Ovary (tissue), 9 donors: ENCODE data around the gene HSF4. TPM values are rescaled to one million over a fixed set of nuclear protein-coding genes. Genes with fewer than 3 reads are reported as not detected.

Experiments
- DNase-seq, 5 donors: peaks; one replicate each; pipeline ENCODE4 v3.0.0-alpha.2; 2019 to 2020
- H3K27ac ChIP-seq, 2 donors: fragments of 200-600 bp; one replicate each; pipeline versions ENCODE4 v1.5.1 to v1.8.0; 2019 to 2022
- H3K27me3 ChIP-seq: fragments of 200-600 bp; one replicate; pipeline ENCODE4 v1.8.0; 2022
- H3K36me3 ChIP-seq: fragments of 200-600 bp; sonication (generic); one replicate; pipeline ENCODE4 v1.5.1; 2019
- H3K4me1 ChIP-seq: one replicate; pipeline ENCODE4 v1.8.1; 2013; ENCODE audit warnings: mild to moderate bottlenecking, moderate library complexity; ENCODE audit not compliant: insufficient read depth
- H3K4me3 ChIP-seq: fragments of 200-600 bp; sonication (generic); one replicate; pipeline ENCODE4 v1.5.1; 2017
- H3K9me3 ChIP-seq, 2 donors: fragments of 200-600 bp in 1 of 2; sonication (generic) in 1 of 2; one replicate each; pipeline versions ENCODE4 v1.5.1 to v1.8.1; 2013 to 2019; ENCODE audit warnings: mild to moderate bottlenecking in 1 of 2, moderate library complexity in 1 of 2
- CTCF ChIP-seq, 3 donors: fragments of 450-650 bp in 2 of 3; fragments of 200-600 bp in 1 of 3; IDR thresholded peaks; one replicate each; pipeline versions ENCODE4 v1.5.1 to v1.8.0; 2016 to 2022; ENCODE audit warnings: antibody characterized with exemption in 3 of 3, mild to moderate bottlenecking in 1 of 3
- EP300 ChIP-seq: sonication (generic); formaldehyde crosslinking; IDR thresholded peaks from one replicate; pipeline ENCODE4 v1.6.1; 2017; ENCODE audit warnings: antibody characterized with exemption
- POLR2A ChIP-seq: fragments of 450-650 bp; IDR thresholded peaks from one replicate; pipeline ENCODE4 v1.6.1; 2017; ENCODE audit warnings: antibody characterized with exemption, mild to moderate bottlenecking, moderate library complexity
- WGBS, 3 donors: extraction: QIAGEN DNeasy Blood & Tissue Kit in 1 of 3; methylation state at CpG; one replicate each; pipeline versions ENCODE4 v1.1.5 to v1.1.7; 2013 to 2017; 5-methylcytosine and 5-hydroxymethylcytosine counted together
- intact Hi-C, 4 donors: fragments of 100-400 bp; cut with DNase I; formaldehyde crosslinking; loops; one replicate each; pipeline versions ENCODE4 v1.11.0 to v1.15.1; 2022 to 2023
- polyA plus RNA-seq, 2 donors: library from polyadenylated mRNA; stranded (reverse); fragments of 200-250 nt in 1 of 2; fragments of 350-450 nt in 1 of 2; fragmentation: Illumina TruSeq in 1 of 2; extraction: RNeasy Lipid Tissue Mini Kit (QIAGEN cat#74804) in 1 of 2; gene quantifications; one replicate each; pipeline ENCODE4 v1.2.3, GENCODE V29; 2013 to 2014
- total RNA-seq, 7 donors: library from RNA; depleted of rRNA in 2 of 7; stranded (reverse); fragments of >200 nt in 2 of 7; fragmentation: NEBNext Ultra II Directional in 3 of 7; extraction: Animal tissue kit (Norgen Biotek cat#: 25700) in 3 of 7; gene quantifications; one replicate each; pipeline versions ENCODE4 v1.1.0 to v1.2.4, GENCODE V29; 2016 to 2023
- donor health status: DM: no; HTN: no; CAD: no; lungs with moderate emphysema.
- donor health status: DM: no; HTN: no; CAD: no.
- donor health status: Bipolar disorder and iron deficiency.
- donor health status: DM: yes; HTN: yes; CAD: no.
- donor health status: DM: no; HTN: no; CAD: no.
- donor health status: DM: yes; HTN: yes; CAD: no.

Gene HSF4
- total and polyA plus RNA-seq, 9 donors, result 9.9 to 115 (median 69.6) TPM

GRCh38 chr16:67129422-67129821 is 35.1 kb upstream of the HSF4 start:
- intact Hi-C loops, result no loop called here
- Histone ChIP-seq H3K27ac (no peak overlapping the region), H3K9me3 (no peaks in the 10 kb centered on the region), H3K27me3 (no peaks in the 10 kb centered on the region), H3K4me3 (no peak overlapping the region), H3K4me1 (no peaks in the 10 kb centered on the region), H3K36me3 (no peaks in the 10 kb centered on the region)
- 95 to 97% (median 96%) methylated on average over 3 of the region's 3 CpGs for WGBS, 3 donors
- no peak for TF ChIP-seq POLR2A
- TF ChIP-seq EP300, result no peak
- TF ChIP-seq CTCF (IDR thresholded peaks at IDR 0.05), result no peak
- no peak for DNase-seq

GRCh38 chr16:67137605-67138004 is 26.9 kb upstream of the HSF4 start:
- WGBS, 3 donors, result 42 to 46% (median 45%) methylated on average over 3 of the region's 3 CpGs
- intact Hi-C loops, result no loop called here
- TF ChIP-seq POLR2A (no peak), EP300 (no peak), CTCF (IDR thresholded peaks at IDR 0.05) (no peak)
- no peaks in the 10 kb centered on the region for H3K9me3 ChIP-seq
- DNase-seq, result no peak
- no peaks in the 10 kb centered on the region for H3K4me1 ChIP-seq
- no peaks in the 10 kb centered on the region for H3K36me3 ChIP-seq
- H3K27me3 ChIP-seq, result no peaks in the 10 kb centered on the region
- H3K27ac ChIP-seq, result no peak overlapping the region
- H3K4me3 ChIP-seq, result no peak overlapping the region

- no peaks in the 10 kb centered on the region for H3K27me3 ChIP-seq
- no peak overlapping the region for H3K27ac ChIP-seq
- TF ChIP-seq EP300 (no peak), CTCF (IDR thresholded peaks at IDR 0.05) (no peak), POLR2A (no peak)
- no peak overlapping the region for H3K4me3 ChIP-seq
- WGBS, 3 donors, result 97 to 99% (median 97%) methylated on average over 13 of the region's 13 CpGs
- DNase-seq, result no peak
- no peaks in the 10 kb centered on the region for H3K4me1 ChIP-seq
- intact Hi-C loops, result no loop called here
- H3K9me3 ChIP-seq, result no peaks in the 10 kb centered on the region
- H3K36me3 ChIP-seq, result peaks cover 2% of the 10 kb centered on the region
Observed at GRCh38 chr16:67141391-67141790, 23.2 kb upstream of the HSF4 start.

- Histone ChIP-seq H3K9me3 (no peaks in the 10 kb centered on the region), H3K4me3 (no peak overlapping the region), H3K36me3 (peaks cover 2% of the 10 kb centered on the region), H3K27me3 (no peaks in the 10 kb centered on the region), H3K4me1 (no peaks in the 10 kb centered on the region), H3K27ac (no peak overlapping the region)
- TF ChIP-seq EP300 (no peak), CTCF (IDR thresholded peaks at IDR 0.05) (no peak), POLR2A (no peak)
- intact Hi-C loops, result no loop called here
- DNase-seq, result no peak
- WGBS, 3 donors, result 83 to 92% (median 89%) methylated on average over 9 of the region's 9 CpGs
Observed at GRCh38 chr16:67142342-67142741, 22.2 kb upstream of the HSF4 start.

- no peak for DNase-seq
- H3K4me1 ChIP-seq, result no peaks in the 10 kb centered on the region
- TF ChIP-seq CTCF (IDR thresholded peaks at IDR 0.05) (no peak), POLR2A (no peak)
- 81 to 100% (median 94%) methylated on average over 2 of the region's 2 CpGs for WGBS, 3 donors
- H3K4me3 ChIP-seq, result no peak overlapping the region
- peaks cover 2% of the 10 kb centered on the region for H3K36me3 ChIP-seq
- H3K27ac ChIP-seq, result no peak overlapping the region
- intact Hi-C loops, result no loop called here
- no peaks in the 10 kb centered on the region for H3K27me3 ChIP-seq
- H3K9me3 ChIP-seq, result no peaks in the 10 kb centered on the region
Observed at GRCh38 chr16:67144943-67145342, 19.6 kb upstream of the HSF4 start.
